ENCODE data around the gene ACE.

Gene ACE

GRCh38 chr17:63531022-63531965 lies 54.4 kb downstream of the ACE start:
- no peak overlapping the region for H3K4me2 ChIP-seq
- TF ChIP-seq Cebpa-rat (IDR thresholded peaks at IDR 0.05), result no peak
- H3K9ac ChIP-seq, result no peak overlapping the region
- no peaks in the 10 kb centered on the region for H3K36me3 ChIP-seq
- no peak overlapping the region for H3K4me3 ChIP-seq
- H3K27ac ChIP-seq, result no peak overlapping the region
- H3K27me3 ChIP-seq, result no peaks in the 10 kb centered on the region
- H4K20me1 ChIP-seq, result peaks cover 5% of the 10 kb centered on the region; the same call in 1 of the 2 replicates
- 0 out of 2 replicates have a peak, but pooled peaks cover 6% of the 10 kb centered on the region for H3K4me1 ChIP-seq
- no peaks in the 10 kb centered on the region for H3K9me3 ChIP-seq

- peaks cover 10% of the 10 kb centered on the region for H3K27me3 ChIP-seq
- 0 out of 2 replicates have a peak, but pooled peaks cover 6% of the 10 kb centered on the region for H3K4me1 ChIP-seq
- no peaks in the 10 kb centered on the region for H3K36me3 ChIP-seq
- H3K4me2 ChIP-seq, result no peak overlapping the region
- no peak for TF ChIP-seq Cebpa-rat (IDR thresholded peaks at IDR 0.05)
- no peak overlapping the region for H3K4me3 ChIP-seq
- no peaks in the 10 kb centered on the region for H4K20me1 ChIP-seq
- no peak overlapping the region for H3K27ac ChIP-seq
- no peaks in the 10 kb centered on the region for H3K9me3 ChIP-seq
- no peak overlapping the region for H3K9ac ChIP-seq
These were observed 56.7 kb downstream of the ACE start for GRCh38 chr17:63533433-63534077.

GRCh38 chr17:63534078-63534570 lies 57.3 kb downstream of the ACE start:
- H3K36me3 ChIP-seq, result no peaks in the 10 kb centered on the region
- H3K27me3 ChIP-seq, result peaks cover 16% of the 10 kb centered on the region
- TF ChIP-seq Cebpa-rat (IDR thresholded peaks at IDR 0.05), result no peak
- H3K9me3 ChIP-seq, result no peaks in the 10 kb centered on the region
- H3K27ac ChIP-seq, result no peak overlapping the region
- no peak overlapping the region for H3K9ac ChIP-seq
- H3K4me1 ChIP-seq, result 0 out of 2 replicates have a peak, but pooled peaks cover 6% of the 10 kb centered on the region
- H3K4me2 ChIP-seq, result no peak overlapping the region
- no peak overlapping the region for H3K4me3 ChIP-seq
- no peaks in the 10 kb centered on the region for H4K20me1 ChIP-seq

- no peak overlapping the region for H3K27ac ChIP-seq
- peaks cover 21% of the 10 kb centered on the region for H3K27me3 ChIP-seq
- H3K9ac ChIP-seq, result no peak overlapping the region
- no peak overlapping the region for H3K4me3 ChIP-seq
- H3K9me3 ChIP-seq, result no peaks in the 10 kb centered on the region
- TF ChIP-seq Cebpa-rat (IDR thresholded peaks at IDR 0.05), result no peak
- no peak overlapping the region for H3K4me2 ChIP-seq
- no peaks in the 10 kb centered on the region for H4K20me1 ChIP-seq
- no peaks in the 10 kb centered on the region for H3K36me3 ChIP-seq
- 0 out of 2 replicates have a peak, but pooled peaks cover 6% of the 10 kb centered on the region for H3K4me1 ChIP-seq
These were observed 58.1 kb downstream of the ACE start for GRCh38 chr17:63534816-63535455.

GRCh38 chr17:63535640-63536039 lies 58.8 kb downstream of the ACE start:
- H3K4me1 ChIP-seq, result peaks cover 8% of the 10 kb centered on the region
- H3K9me3 ChIP-seq, result no peaks in the 10 kb centered on the region
- no peak overlapping the region for H3K4me3 ChIP-seq
- no peak overlapping the region for H3K9ac ChIP-seq
- H3K27me3 ChIP-seq, result peaks cover 21% of the 10 kb centered on the region
- H4K20me1 ChIP-seq, result no peaks in the 10 kb centered on the region
- no peaks in the 10 kb centered on the region for H3K36me3 ChIP-seq
- no peak for TF ChIP-seq Cebpa-rat (IDR thresholded peaks at IDR 0.05)
- H3K4me2 ChIP-seq, result no peak overlapping the region
- H3K27ac ChIP-seq, result no peak overlapping the region

- no peaks in the 10 kb centered on the region for H3K36me3 ChIP-seq
- TF ChIP-seq Cebpa-rat (IDR thresholded peaks at IDR 0.05), result no peak
- no peak overlapping the region for H3K4me3 ChIP-seq
- peaks cover 21% of the 10 kb centered on the region for H3K27me3 ChIP-seq
- H3K9me3 ChIP-seq, result no peaks in the 10 kb centered on the region
- H3K4me1 ChIP-seq, result peaks cover 16% of the 10 kb centered on the region
- H4K20me1 ChIP-seq, result no peaks in the 10 kb centered on the region
- no peak overlapping the region for H3K27ac ChIP-seq
- no peak overlapping the region for H3K4me2 ChIP-seq
- no peak overlapping the region for H3K9ac ChIP-seq
These were observed 60.1 kb downstream of the ACE start for GRCh38 chr17:63537001-63537400.

- no peaks in the 10 kb centered on the region for H4K20me1 ChIP-seq
- H3K27ac ChIP-seq, result no peak overlapping the region
- H3K4me3 ChIP-seq, result no peak overlapping the region
- H3K36me3 ChIP-seq, result no peaks in the 10 kb centered on the region
- no peaks in the 10 kb centered on the region for H3K9me3 ChIP-seq
- H3K9ac ChIP-seq, result no peak overlapping the region
- H3K4me1 ChIP-seq, result peaks cover 18% of the 10 kb centered on the region
- TF ChIP-seq Cebpa-rat (IDR thresholded peaks at IDR 0.05), result no peak
- peaks cover 21% of the 10 kb centered on the region for H3K27me3 ChIP-seq
- H3K4me2 ChIP-seq, result no peak overlapping the region
These were observed 61.3 kb downstream of the ACE start for GRCh38 chr17:63537991-63538692.

GRCh38 chr17:63538693-63539595 lies 62.1 kb downstream of the ACE start:
- peaks cover 21% of the 10 kb centered on the region for H3K27me3 ChIP-seq
- TF ChIP-seq Cebpa-rat (IDR thresholded peaks at IDR 0.05), result no peak
- no peak overlapping the region for H3K4me3 ChIP-seq

More at GRCh38 chr17:63538693-63539595, 62.1 kb downstream of the ACE start:
- no peaks in the 10 kb centered on the region for H4K20me1 ChIP-seq
- H3K27ac ChIP-seq, result no peak overlapping the region
- no peak overlapping the region for H3K4me2 ChIP-seq
- H3K36me3 ChIP-seq, result no peaks in the 10 kb centered on the region
- peaks cover 26% of the 10 kb centered on the region for H3K4me1 ChIP-seq
- H3K9ac ChIP-seq, result no peak overlapping the region
- no peaks in the 10 kb centered on the region for H3K9me3 ChIP-seq

All from BLaER1 (cell line).